Activated T-cell treated with anti-CD3 and anti-CD28 coated beads, Interleukin-2, amount 50 U/mL, for 4 hours (primary cell): ENCODE measurements around the gene PHRF1. TPM values are rescaled to one million over a fixed set of nuclear protein-coding genes. Genes with fewer than 3 reads are reported as not detected.

Experiments used
- ATAC-seq, 2 donors: fragments of 200-7000 bp; cut with Tn5 transposase; one replicate each; pipeline ENCODE4 v1.10.0; 2021
- DNase-seq: peaks from one replicate; pipeline ENCODE4 v3.0.0-alpha.2; 2020
- H3K27me3 Mint-ChIP-seq: one replicate; pipeline ENCODE4 v1.8.0; 2021; ENCODE audit warnings: low read depth, mixed read lengths
- H3K36me3 Mint-ChIP-seq: one replicate; pipeline ENCODE4 v1.8.0; 2022; ENCODE audit warnings: mixed read lengths; ENCODE audit not compliant: insufficient read depth
- H3K4me1 Mint-ChIP-seq: one replicate; pipeline ENCODE4 v1.8.0; 2021; ENCODE audit warnings: low read depth, mixed read lengths
- H3K4me3 Mint-ChIP-seq: one replicate; pipeline ENCODE4 v1.8.0; 2021; ENCODE audit warnings: mild to moderate bottlenecking, moderate library complexity, mixed read lengths
- H3K9me3 Mint-ChIP-seq: one replicate; pipeline ENCODE4 v1.8.0; 2021; ENCODE audit warnings: mixed read lengths
- total RNA-seq, 3 donors: library from RNA; stranded (reverse); gene quantifications; one replicate each; pipeline ENCODE4 v1.2.1, GENCODE V29; 2021

PHRF1 gene
- total RNA-seq, 3 donors from 2014 or later, result 57.7 to 59.2 (median 57.7) TPM

DNA sequence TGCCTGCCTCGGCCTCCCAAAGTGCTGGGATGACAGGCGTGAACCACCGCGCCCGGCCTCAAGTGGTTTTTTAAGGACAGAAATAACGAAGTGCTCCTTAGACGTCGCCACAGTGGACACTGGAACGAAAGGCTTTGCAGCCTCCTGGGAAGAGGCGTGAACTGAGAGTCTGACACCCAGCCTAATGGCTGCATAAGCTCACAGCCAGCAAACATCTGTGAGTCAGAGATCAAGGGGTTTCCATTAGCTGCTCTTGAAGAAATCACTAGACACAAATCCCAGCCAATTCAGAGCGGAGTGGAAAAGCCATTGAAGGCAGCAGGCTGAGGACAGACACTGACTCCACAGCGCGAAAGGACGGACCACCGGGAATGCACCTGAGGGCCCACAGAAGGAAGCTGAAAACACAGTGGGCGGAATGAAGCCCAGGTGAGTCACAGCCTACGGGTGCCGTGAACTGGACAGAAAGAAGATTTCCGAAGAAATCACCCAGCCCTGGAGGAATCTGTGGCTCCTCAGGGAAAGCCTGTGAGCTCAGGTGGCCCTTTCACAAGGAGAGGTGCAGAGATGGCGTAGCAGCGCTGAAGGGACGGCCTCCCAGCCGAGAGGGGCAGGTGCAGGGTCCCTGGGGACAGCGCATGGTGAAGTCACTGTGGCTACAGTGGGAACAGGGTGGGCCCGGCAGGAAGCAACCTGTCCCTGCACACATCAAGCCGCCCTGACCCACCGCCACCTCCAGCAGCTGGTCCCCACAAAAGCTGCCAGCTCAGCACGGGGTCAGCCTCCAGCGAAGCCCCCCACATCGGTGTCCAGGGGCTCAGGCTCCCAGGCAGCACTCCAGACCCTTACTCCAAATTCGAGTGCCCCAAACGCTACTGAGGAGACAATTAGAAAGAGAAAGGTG lies 27.3 kb upstream of the PHRF1 start:
- H3K4me1 Mint-ChIP-seq, result no peaks in the 10 kb centered on the region
- H3K36me3 Mint-ChIP-seq, result no peaks in the 10 kb centered on the region
- no peaks in the 10 kb centered on the region for H3K27me3 Mint-ChIP-seq
- H3K4me3 Mint-ChIP-seq, result no peak overlapping the region
- DNase-seq (no peak), ATAC-seq (no peak)
- no peaks in the 10 kb centered on the region for H3K9me3 Mint-ChIP-seq

DNA sequence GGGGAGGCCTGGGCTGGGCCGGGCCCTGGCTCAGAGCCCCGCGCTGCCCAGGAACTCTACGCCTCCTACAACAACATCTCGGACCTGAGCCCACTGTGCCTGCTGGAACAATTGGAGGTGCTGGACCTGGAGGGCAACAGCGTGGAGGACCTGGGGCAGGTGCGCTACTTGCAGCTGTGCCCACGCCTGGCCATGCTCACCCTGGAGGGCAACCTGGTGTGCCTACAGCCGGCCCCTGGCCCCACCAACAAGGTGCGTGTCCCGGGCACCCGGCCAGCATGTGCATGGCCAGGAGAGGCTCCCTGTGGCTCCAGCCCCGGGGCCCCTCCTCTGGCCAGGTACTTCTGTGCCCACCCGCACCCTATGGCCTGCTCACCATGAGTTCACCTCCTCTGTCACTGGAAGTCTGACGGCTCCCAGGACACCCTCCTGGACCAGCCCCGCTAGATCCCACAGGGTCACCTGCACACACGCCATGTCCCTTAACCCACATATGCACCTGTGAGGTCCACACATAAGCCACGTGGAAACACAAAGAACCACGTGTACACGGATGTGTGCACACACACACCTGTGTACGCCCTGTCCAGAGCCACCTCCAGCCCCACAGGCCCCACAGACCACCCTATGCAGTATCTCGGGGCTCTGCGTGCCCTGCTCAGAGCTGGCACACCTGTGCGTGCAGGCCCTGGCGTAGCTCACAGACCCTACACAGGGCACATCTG lies 26.1 kb upstream of the PHRF1 start:
- no peaks in the 10 kb centered on the region for H3K36me3 Mint-ChIP-seq
- no peaks in the 10 kb centered on the region for H3K27me3 Mint-ChIP-seq
- no peak for DNase-seq

DNA sequence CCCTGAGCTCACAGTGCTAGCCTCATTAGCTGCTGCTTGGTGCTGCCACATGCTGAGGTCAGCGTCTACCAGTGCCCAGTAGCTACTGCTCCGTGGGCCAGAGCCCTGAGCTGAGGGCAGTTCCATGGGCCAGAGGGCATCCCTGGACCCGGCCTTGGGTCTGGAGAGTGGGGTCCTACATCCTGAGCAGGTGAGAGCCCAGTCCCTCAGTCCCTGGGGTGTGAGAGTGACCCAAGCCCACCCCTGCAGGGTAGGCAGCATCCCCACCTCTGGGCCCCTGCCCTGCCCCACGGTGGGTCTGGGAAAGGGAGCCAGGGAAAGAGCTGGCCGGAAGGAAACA lies 25.6 kb upstream of the PHRF1 start:
- no peak for DNase-seq
- ATAC-seq, result no peak
- Mint-ChIP-seq H3K9me3 (no peaks in the 10 kb centered on the region), H3K36me3 (no peaks in the 10 kb centered on the region), H3K27me3 (no peaks in the 10 kb centered on the region), H3K4me1 (no peaks in the 10 kb centered on the region), H3K4me3 (no peak overlapping the region)

More for the DNA sequence above, 26.1 kb upstream of the PHRF1 start:
- H3K9me3 Mint-ChIP-seq, result no peaks in the 10 kb centered on the region
- no peak overlapping the region for H3K4me3 Mint-ChIP-seq
- ATAC-seq, result no peak
- no peaks in the 10 kb centered on the region for H3K4me1 Mint-ChIP-seq

DNA sequence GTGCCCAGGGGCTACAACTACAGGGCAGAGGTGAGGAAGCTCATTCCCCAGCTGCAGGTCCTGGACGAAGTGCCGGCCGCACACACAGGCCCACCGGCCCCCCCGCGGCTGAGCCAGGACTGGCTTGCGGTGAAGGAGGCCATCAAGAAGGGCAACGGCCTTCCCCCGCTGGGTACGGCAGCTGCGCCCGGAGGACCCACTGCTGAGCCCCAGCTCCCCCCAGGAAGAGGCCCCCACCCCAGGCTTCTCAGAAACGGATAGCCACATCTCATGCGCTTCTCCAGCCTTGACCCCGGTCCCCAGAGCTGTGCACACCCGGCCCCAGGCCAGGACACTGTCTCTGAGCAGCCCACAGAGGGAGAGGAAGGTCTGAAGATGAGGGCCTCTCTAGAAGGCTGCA lies 25.1 kb upstream of the PHRF1 start:
- no peaks in the 10 kb centered on the region for H3K27me3 Mint-ChIP-seq
- H3K36me3 Mint-ChIP-seq, result no peaks in the 10 kb centered on the region
- H3K9me3 Mint-ChIP-seq, result no peaks in the 10 kb centered on the region
- H3K4me1 Mint-ChIP-seq, result no peaks in the 10 kb centered on the region
- no peak for DNase-seq
- no peak for ATAC-seq
- no peak overlapping the region for H3K4me3 Mint-ChIP-seq

DNA sequence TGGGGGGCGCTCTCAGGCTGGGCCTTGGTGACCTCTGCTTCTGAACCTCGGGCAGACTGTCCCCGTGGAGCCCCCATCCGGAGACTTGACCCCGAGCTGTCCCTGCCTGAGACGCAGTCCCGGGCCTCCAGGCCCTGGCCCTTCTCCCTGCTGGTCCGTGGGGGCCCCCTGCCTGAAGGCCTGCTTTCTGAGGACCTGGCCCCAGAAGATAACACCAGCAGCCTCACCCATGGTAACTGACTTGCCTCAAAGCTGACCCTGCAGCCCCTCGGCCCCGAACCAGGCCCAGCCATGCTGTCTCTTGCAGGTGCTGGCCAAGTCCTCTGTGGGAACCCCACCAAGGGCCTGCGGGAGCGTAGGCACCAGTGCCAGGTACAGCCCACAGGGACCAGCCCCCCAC lies 24.7 kb upstream of the PHRF1 start:
- no peak overlapping the region for H3K4me3 Mint-ChIP-seq
- no peaks in the 10 kb centered on the region for H3K4me1 Mint-ChIP-seq
- H3K9me3 Mint-ChIP-seq, result no peaks in the 10 kb centered on the region

DNA sequence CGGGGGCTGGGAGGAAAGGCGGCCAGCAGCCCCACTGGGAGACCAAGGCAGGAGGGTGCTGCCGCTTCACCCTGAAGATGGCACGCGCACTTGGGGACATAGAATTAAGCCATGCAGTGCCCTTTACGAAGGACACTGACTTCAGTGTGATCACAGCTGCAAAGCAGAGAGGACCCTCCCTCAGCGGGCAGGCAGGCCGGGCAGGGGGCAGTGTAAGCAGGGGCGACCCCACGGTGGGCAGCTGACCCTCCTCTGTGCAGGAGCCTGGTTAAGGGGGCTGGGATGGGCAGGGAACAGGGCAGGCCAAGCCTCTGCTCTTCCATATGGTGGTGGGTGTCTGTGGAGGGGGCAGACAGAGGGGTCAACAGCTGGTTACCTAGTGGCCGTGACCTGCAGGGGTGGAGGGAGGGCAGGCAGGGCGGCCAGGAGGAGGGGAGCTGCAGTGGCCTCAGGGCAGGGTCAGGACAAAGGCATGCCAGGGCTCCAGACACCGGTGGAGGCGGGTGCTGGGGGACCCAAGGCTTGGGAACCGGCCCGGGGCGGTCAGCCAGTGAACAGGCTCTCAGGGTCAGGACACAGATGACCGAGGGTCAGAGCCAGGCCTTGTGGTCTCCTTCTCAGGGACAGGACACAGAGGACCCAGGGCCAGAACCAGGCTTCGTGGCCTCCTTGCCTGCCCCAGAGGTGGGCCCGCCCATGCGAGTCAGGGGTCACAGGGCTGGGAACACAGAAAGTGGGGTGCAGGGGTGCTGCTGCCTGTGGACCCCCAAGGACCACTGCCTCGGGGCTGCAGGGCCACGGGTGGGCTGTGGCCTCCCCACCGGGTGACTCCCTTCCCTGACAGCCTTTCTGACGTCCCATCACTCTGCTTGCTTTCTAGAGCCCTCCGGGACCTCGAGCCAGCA lies 22.9 kb upstream of the PHRF1 start:
- DNase-seq (no peak), ATAC-seq (no peak)
- Mint-ChIP-seq H3K36me3 (no peaks in the 10 kb centered on the region), H3K4me3 (peak overlapping the region; percentile 43), H3K4me1 (no peaks in the 10 kb centered on the region), H3K27me3 (no peaks in the 10 kb centered on the region), H3K9me3 (no peaks in the 10 kb centered on the region)

More for the DNA sequence above, 24.7 kb upstream of the PHRF1 start:
- DNase-seq (no peak), ATAC-seq (no peak)
- no peaks in the 10 kb centered on the region for H3K27me3 Mint-ChIP-seq
- H3K36me3 Mint-ChIP-seq, result no peaks in the 10 kb centered on the region

DNA sequence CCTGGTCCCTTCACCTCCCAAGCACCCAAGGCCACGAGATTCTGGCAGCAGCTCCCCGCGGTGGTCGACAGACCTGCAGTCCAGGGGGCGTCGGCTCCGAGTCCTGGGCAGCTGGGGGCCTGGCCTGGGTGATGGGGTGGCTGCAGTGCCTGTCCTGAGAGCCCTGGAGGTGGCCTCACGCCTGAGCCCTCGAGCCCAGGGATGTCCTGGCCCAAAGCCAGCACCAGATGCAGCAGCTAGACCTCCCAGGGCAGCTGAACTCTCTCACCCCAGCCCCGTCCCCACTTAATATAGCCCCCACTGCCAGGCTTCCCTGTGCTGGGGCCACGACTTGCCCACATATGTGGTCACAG lies 22.3 kb upstream of the PHRF1 start:
- no peak for DNase-seq
- H3K9me3 Mint-ChIP-seq, result no peaks in the 10 kb centered on the region
- H3K36me3 Mint-ChIP-seq, result no peaks in the 10 kb centered on the region
- no peaks in the 10 kb centered on the region for H3K4me1 Mint-ChIP-seq
- no peaks in the 10 kb centered on the region for H3K27me3 Mint-ChIP-seq
- H3K4me3 Mint-ChIP-seq, result no peak overlapping the region
- no peak for ATAC-seq

DNA sequence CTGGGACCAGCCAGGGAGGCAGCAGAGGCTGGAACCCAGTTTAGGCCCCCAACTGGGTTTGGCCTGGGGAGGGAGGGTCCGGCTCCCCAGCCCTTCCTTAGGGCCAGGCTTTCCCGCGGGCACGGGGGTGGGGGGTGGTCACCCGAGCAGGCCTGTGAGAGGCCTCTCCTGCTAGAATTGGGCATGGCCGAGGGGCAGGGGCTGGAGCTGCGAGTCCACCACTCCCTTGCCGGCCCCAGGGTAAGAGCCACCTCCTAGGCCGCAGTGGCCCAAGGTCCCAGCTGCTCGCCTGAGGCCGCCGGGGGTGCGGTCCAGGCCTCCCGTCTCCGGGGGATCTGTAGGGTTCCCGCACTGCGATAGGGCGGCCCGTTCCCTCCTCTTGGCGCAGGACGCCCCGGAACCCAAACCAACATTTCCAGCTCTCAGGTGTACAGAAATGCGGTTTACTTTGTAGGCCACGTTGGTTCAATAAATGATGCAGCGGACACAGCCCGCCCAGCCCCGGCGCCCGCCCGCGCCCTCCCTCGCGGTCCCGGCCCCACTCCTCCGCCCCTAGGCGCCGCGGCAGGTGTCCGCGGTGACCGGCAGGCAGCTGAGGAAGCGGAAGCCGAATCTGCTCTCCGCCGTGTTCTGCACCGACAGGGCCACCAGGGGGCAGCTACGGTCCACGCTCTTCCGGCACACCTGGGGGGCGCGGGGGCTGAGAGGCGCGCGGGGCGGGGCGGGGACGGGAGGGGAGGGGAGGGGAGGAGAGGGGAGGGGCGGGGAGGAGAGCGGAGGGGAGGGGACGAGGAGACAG lies 21.6 kb upstream of the PHRF1 start:
- no peaks in the 10 kb centered on the region for H3K9me3 Mint-ChIP-seq
- no peak overlapping the region for H3K4me3 Mint-ChIP-seq
- no peaks in the 10 kb centered on the region for H3K27me3 Mint-ChIP-seq
- DNase-seq (peak; percentile 80), ATAC-seq (peak; percentile 78 to 79)
- H3K36me3 Mint-ChIP-seq, result no peaks in the 10 kb centered on the region
- no peaks in the 10 kb centered on the region for H3K4me1 Mint-ChIP-seq

DNA sequence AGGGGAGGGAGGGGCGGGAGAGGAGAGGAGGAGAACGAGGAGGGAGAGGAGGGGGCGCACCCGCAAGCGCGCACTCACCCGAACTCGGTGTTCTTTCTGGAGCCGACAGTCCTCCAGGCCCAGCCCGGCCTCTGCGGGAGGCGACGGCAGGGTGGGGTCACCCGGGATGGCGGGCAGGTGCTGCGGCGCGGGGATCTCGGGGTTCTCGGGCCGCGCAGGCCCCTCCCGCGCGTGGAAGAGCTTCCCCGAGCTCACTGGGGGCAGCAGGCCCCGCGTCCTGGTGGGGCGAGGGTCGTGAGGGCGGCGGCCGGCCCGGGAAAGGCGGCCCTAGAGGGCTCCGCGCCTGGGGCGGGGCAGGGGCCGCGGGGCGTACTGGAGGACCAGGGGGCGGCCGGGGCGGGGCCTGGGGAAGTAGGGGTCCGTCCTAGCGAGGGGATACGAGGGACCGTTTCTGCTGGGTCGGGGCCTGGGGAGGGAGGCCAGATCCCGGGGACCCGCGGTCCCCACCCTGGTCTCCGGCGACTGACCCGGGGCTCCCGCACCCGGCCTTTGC lies 21.0 kb upstream of the PHRF1 start:
- DNase-seq (no peak), ATAC-seq (peak; percentile 5 to 32)
- H3K27me3 Mint-ChIP-seq, result no peaks in the 10 kb centered on the region
- H3K4me1 Mint-ChIP-seq, result peaks cover 5% of the 10 kb centered on the region
- H3K9me3 Mint-ChIP-seq, result no peaks in the 10 kb centered on the region
- no peaks in the 10 kb centered on the region for H3K36me3 Mint-ChIP-seq
- no peak overlapping the region for H3K4me3 Mint-ChIP-seq

DNA sequence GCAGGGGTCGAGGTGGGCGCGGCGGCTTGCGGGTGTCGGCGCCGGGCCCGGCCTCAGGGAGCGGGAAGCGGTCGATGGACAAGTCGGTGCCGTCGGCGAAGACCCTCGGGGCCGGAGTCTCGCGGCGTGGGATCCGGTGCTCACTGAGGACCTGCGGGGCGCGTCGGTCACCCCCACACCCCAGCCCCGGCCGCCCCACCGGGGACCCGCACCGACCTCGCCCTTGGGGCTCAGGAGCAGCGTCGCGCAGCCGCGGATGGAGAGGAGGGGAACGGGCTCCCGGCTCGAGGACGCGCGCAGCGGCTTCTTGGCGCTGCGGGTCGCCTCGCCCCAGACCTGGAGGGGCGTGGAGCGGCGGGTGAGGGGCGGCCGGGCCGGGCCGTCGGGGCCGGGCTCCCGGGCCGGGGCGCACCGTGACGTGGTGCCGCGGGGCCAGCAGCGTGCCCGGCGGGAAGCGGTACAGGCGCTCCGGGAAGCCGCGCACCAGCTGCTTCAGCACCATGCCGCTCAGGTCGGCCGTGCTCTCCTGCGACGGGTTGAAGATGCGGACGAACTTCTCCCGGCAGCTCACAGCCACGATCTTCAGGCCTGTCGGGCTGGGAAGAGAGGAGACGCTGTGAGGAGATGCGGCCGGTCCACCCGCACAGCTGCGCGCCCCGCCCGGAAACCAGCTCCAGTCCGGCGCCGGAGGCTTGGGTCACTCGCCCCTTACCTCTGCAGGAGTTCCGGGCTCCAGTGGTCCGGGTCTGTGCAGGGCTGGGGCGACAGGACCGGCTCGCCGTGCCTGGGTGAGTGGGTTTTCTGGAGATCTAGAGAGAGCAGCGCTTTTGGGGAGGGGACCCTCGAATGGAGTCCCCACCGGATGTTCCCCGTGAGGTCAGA lies 20.2 kb upstream of the PHRF1 start:
- Mint-ChIP-seq H3K36me3 (no peaks in the 10 kb centered on the region), H3K27me3 (no peaks in the 10 kb centered on the region), H3K4me3 (no peak overlapping the region), H3K4me1 (peaks cover 5% of the 10 kb centered on the region), H3K9me3 (no peaks in the 10 kb centered on the region)
- DNase-seq (no peak), ATAC-seq (no peak)

DNA sequence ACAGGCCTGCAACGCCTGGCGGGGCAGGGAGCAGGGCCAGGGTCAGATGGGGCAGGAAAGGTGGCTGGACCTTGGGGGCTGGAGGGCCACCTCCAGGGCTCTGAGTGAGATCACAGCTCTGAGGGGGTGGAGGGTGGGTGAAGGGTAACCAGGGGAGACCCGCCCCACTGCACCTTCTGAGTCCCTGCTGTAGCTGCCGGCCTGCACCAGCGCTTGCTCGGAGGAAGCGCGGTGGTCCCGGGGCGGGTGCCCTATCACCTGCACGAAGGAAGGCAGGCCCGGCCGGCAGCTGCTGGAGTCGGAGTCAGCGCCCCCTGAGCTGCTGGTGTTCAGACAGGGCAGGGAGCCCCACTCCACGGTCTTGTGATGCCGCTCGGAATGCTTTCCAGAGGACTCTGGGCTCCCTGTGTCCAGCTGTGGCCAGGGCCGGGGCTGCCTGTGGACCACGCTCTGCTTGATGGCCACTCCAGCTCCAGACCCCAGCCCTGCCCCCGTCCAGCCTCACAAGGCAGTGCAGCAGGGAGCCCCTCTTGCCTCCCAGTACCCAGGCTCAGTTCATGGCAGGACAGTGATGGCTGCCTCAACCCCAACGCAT lies 19.5 kb upstream of the PHRF1 start:
- no peak for DNase-seq
- H3K4me3 Mint-ChIP-seq, result no peak overlapping the region
- no peaks in the 10 kb centered on the region for H3K27me3 Mint-ChIP-seq
- no peaks in the 10 kb centered on the region for H3K9me3 Mint-ChIP-seq
- H3K4me1 Mint-ChIP-seq, result peaks cover 10% of the 10 kb centered on the region
- H3K36me3 Mint-ChIP-seq, result no peaks in the 10 kb centered on the region
- ATAC-seq, result no peak

DNA sequence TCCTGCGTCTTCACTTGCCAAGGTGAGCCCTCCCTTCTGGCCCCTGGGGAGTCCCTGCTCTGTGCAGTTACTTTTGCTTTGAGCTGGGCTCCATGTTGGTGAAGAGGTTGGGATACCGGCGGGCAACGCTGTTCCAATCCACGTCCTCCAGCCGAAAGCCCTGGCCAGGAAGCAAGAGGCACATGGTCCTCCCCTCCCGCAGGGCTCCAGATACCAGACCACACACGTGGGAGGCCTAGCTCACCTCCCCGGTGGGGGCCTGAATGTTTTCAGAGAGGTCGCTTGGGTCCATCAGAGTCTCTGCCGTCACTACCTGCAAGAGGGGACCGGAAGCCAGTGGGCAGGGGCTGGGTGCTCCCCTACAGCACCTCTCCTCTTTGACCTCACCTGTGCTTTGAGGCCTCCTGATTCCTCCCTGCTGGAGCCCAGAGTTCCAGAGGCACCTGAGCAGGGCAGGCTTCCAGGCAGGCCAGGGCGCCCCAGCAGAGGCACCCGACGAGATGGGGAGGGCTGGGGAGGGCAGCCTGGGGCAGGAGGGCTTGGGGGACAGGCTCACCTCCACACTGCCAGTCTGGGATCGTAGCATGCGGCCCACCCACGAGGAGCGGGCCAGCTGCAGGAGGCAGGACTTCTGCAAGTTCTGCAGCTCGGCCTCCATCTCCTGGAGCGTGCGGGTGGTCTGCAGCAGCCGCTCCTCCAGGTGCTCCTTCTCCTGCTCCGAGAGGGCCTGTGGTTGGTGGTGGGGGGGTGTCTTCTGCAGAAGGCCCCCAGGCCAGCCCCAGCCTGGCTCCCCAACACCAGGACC lies 18.7 kb upstream of the PHRF1 start:
- DNase-seq (no peak), ATAC-seq (no peak)
- H3K4me3 Mint-ChIP-seq, result no peak overlapping the region
- no peaks in the 10 kb centered on the region for H3K27me3 Mint-ChIP-seq
- H3K36me3 Mint-ChIP-seq, result no peaks in the 10 kb centered on the region
- peaks cover 11% of the 10 kb centered on the region for H3K4me1 Mint-ChIP-seq
- no peaks in the 10 kb centered on the region for H3K9me3 Mint-ChIP-seq
